Measurements from ENCODE around the gene ALLC. TPM values are rescaled to one million over a fixed set of nuclear protein-coding genes. Genes with fewer than 3 reads are reported as not detected.

The ALLC gene
- total RNA-seq, 1 donor from 2014 or later = not detected

- Mint-ChIP-seq H3K27ac (ENCODE audit: unreplicated experiment) (no peak overlapping the region), H3K9me3 (ENCODE audit: low read depth) (no peaks in the 10 kb centered on the region), H3K4me3 (ENCODE audit: unreplicated experiment) (no peak overlapping the region), H3K4me1 (ENCODE audit: low read depth) (peaks cover 12% of the 10 kb centered on the region), H3K27me3 (ENCODE audit: low read depth) (peaks cover 11% of the 10 kb centered on the region), H3K36me3 (ENCODE audit: low read depth) (no peaks in the 10 kb centered on the region)
- DNase-seq (ENCODE audit: low spot score) = peak; percentile 36
- no peak for TF ChIP-seq CTCF (IDR thresholded peaks at IDR 0.05)
Measured at GRCh38 chr2:3647831-3648651, 10.0 kb upstream of the ALLC start.

GRCh38 chr2:3648652-3649177 is 9.3 kb upstream of the ALLC start:
- no peak for DNase-seq (ENCODE audit: low spot score)
- Mint-ChIP-seq H3K27me3 (ENCODE audit: low read depth) (peaks cover 11% of the 10 kb centered on the region), H3K4me1 (ENCODE audit: low read depth) (peaks cover 12% of the 10 kb centered on the region), H3K4me3 (ENCODE audit: unreplicated experiment) (no peak overlapping the region), H3K9me3 (ENCODE audit: low read depth) (no peaks in the 10 kb centered on the region), H3K27ac (ENCODE audit: unreplicated experiment) (no peak overlapping the region), H3K36me3 (ENCODE audit: low read depth) (no peaks in the 10 kb centered on the region)
- no peak for TF ChIP-seq CTCF (IDR thresholded peaks at IDR 0.05)

GRCh38 chr2:3649581-3649980 is 8.4 kb upstream of the ALLC start:
- Mint-ChIP-seq H3K27ac (ENCODE audit: unreplicated experiment) (no peak overlapping the region), H3K4me1 (ENCODE audit: low read depth) (peaks cover 12% of the 10 kb centered on the region), H3K36me3 (ENCODE audit: low read depth) (no peaks in the 10 kb centered on the region), H3K4me3 (ENCODE audit: unreplicated experiment) (no peak overlapping the region), H3K9me3 (ENCODE audit: low read depth) (no peaks in the 10 kb centered on the region), H3K27me3 (ENCODE audit: low read depth) (peaks cover 12% of the 10 kb centered on the region)
- no peak for DNase-seq (ENCODE audit: low spot score)
- no peak for TF ChIP-seq CTCF (IDR thresholded peaks at IDR 0.05)

DNA sequence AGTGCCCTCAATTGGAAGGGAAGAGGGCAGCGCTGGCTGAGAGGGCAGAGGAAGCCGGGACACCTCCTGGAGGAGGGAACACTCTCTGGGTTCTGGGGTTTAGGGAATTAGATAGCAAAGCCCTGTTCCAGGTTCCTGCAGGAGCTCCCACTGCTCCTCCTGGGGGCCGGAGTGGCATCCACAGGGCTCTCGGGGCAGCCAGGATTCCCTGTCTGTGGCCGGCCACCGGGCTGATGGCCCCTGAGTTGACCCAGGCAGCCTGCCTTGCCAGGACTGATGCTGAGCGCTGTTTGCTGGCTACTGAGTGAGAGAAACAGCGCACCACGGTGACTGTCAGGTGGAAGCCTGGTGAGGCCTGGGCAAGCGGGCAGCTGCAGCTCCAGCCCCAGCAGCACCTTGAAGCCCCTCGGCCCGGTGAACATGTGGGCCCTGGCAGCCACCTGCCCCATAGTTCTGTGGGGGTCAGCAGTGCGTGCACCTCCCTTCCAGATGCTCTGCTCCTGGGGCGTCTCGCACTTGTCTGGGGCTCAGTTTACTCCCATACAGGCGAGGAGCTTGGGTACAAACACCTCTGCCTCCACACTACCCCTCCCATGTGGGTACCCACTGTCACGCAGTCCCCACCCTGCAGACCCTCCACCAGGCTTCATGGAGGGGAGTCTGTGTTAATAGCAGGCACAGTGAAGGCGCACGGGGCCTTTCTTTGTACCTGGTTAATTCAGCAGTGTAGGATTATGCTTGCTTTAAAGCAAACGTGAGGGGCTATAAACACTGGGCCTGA is 7.7 kb upstream of the ALLC start:
- Mint-ChIP-seq H3K36me3 (ENCODE audit: low read depth) (no peaks in the 10 kb centered on the region), H3K4me3 (ENCODE audit: unreplicated experiment) (no peak overlapping the region), H3K27me3 (ENCODE audit: low read depth) (peaks cover 16% of the 10 kb centered on the region), H3K4me1 (ENCODE audit: low read depth) (peaks cover 12% of the 10 kb centered on the region), H3K9me3 (ENCODE audit: low read depth) (no peaks in the 10 kb centered on the region), H3K27ac (ENCODE audit: unreplicated experiment) (peak overlapping the region; percentile 24)
- no peak for TF ChIP-seq CTCF (IDR thresholded peaks at IDR 0.05)
- peak; percentile 79 for DNase-seq (ENCODE audit: low spot score)
